ENCODE measurements around the gene DNAH12. TPM values are rescaled to one million over a fixed set of nuclear protein-coding genes. Genes with fewer than 3 reads are reported as not detected.

Gene DNAH12
- total and polyA plus RNA-seq, 2 of the 4 experiments (the other 2 are of a cell fraction), result under 0.01 to 0.02 TPM

- peaks cover 43% of the 10 kb centered on the region for H3K36me3 ChIP-seq (ENCODE audit: control insufficient read depth, insufficient read depth, low read length)
- H3K27me3 ChIP-seq (ENCODE audit: control insufficient read depth, insufficient read depth, low read length), result no peaks in the 10 kb centered on the region
- in situ Hi-C loops (cut with MboI; ENCODE audit: low sequenced_read_pairs), result loop anchor here (25.0 kb wide), 1 partner anchor 408 kb away; the partner anchor contains the start of gene IL17RD
- POLR2A ChIA-PET (ENCODE audit: unreplicated experiment), result interaction anchor here (0.6 kb wide), 1 partner anchor 300 kb away, joined by 13 read pairs; no protein-coding TSS in a partner anchor
- ATAC-seq (ENCODE audit: low read depth) (no peak), DNase-seq (no peak)
- peaks cover 7 to 49% of the 10 kb centered on the region in 2 experiments; a peak in 3 of 4 replicates for H3K79me1 ChIP-seq (ENCODE audit: low read depth in 1 of 2, low read length in 2 of 2)
- H3K18ac ChIP-seq (ENCODE audit: low read depth, low read length), result no peak overlapping the region
- H3K56ac ChIP-seq (ENCODE audit: extremely low read depth, insufficient read depth, low read length), result no peak overlapping the region
- H2AFZ ChIP-seq (replicated peaks; ENCODE audit: low read length, poor library complexity), result no peak overlapping the region
- no peak overlapping the region for H2BK15ac ChIP-seq (ENCODE audit: low read depth, low read length)
- no peaks in the 10 kb centered on the region for H3K9me3 ChIP-seq (ENCODE audit: control insufficient read depth, insufficient read depth, low read length)
- H3K9me1 ChIP-seq (ENCODE audit: insufficient read depth, low read length), result 0 out of 2 replicates have a peak, but pooled peaks cover 3% of the 10 kb centered on the region
- CTCF ChIA-PET, result interaction anchor here (0.7 kb wide), 1 partner anchor 337 kb away, joined by 4 read pairs; no protein-coding TSS in a partner anchor
- no peak overlapping the region for H4K8ac ChIP-seq (ENCODE audit: low read depth in 2 of 2, low read length in 2 of 2)
- dilution Hi-C loops (cut with HindIII; ENCODE audit: low sequenced_read_pairs, unreplicated experiment), result no loop called here
- no peak overlapping the region for H3K4ac ChIP-seq (ENCODE audit: low read depth, low read length)
- H2BK5ac ChIP-seq (ENCODE audit: low read depth, low read length, poor library complexity, severe bottlenecking), result no peak overlapping the region
- no TSS peak for BruUV-seq (replicated peaks)
- H3K27ac ChIP-seq (ENCODE audit: insufficient read depth, low read length), result no peak overlapping the region
- no peak overlapping the region for H3K9ac ChIP-seq (ENCODE audit: low read depth, low read length)
- no peak overlapping the region for H3K23ac ChIP-seq (ENCODE audit: low read depth, low read length)
- no peak overlapping the region for H2AK5ac ChIP-seq (ENCODE audit: low read depth, low read length)
- H4K20me1 ChIP-seq (ENCODE audit: insufficient read depth, low read length), result peaks cover 51% of the 10 kb centered on the region
- TF ChIP-seq POLR2A (IDR thresholded peaks at IDR 0.05; ENCODE audit: low read depth, low read length), result no peak
- TF ChIP-seq BHLHE40 (IDR thresholded peaks at IDR 0.05; ENCODE audit: low read depth, low read length), result no peak
- no peak for TF ChIP-seq CEBPB (IDR thresholded peaks at IDR 0.05; ENCODE audit: low read depth, low read length)
- no peak for TF ChIP-seq RAD21 (IDR thresholded peaks at IDR 0.05; ENCODE audit: low read length)
- no peak for TF ChIP-seq MAZ (IDR thresholded peaks at IDR 0.05; ENCODE audit: borderline replicate concordance, low read depth, low read length)
- no peak for TF ChIP-seq SMC3 (IDR thresholded peaks at IDR 0.05; ENCODE audit: low read depth, low read length)
- no peak for TF ChIP-seq RFX5 (IDR thresholded peaks at IDR 0.05; ENCODE audit: low read depth, low read length)
- no peak for TF ChIP-seq CHD1 (IDR thresholded peaks at IDR 0.05; ENCODE audit: low read depth, low read length)
- no peak overlapping the region for H3K14ac ChIP-seq (replicated peaks; ENCODE audit: low read depth, low read length)
- H2BK120ac ChIP-seq (ENCODE audit: low read depth, low read length), result no peak overlapping the region
- H3K4me3 ChIP-seq (ENCODE audit: insufficient read depth, low read depth, low read length), result no peak overlapping the region
- H3K4me2 ChIP-seq (ENCODE audit: low read depth, low read length), result no peak overlapping the region
- H3K4me1 ChIP-seq (ENCODE audit: control insufficient read depth, insufficient read depth, low read length), result no peaks in the 10 kb centered on the region
- no peak overlapping the region for H2AK9ac ChIP-seq (replicated peaks; ENCODE audit: low read depth, low read length, poor library complexity)
- H4K91ac ChIP-seq (ENCODE audit: insufficient read depth, low read depth, low read length), result no peak overlapping the region
- no peak overlapping the region for H2BK20ac ChIP-seq (ENCODE audit: low read depth, low read length)
- intact Hi-C loops (cut with micrococcal nuclease), result no loop called here
- no CpG with 5 or more reads among the region's 6 CpGs for WGBS, 2 experiments (ENCODE audit: extremely low coverage in 2 of 2, insufficient read length in 1 of 2)
- H4K5ac ChIP-seq (ENCODE audit: low read depth, low read length), result no peak overlapping the region
Measured at GRCh38 chr3:57569859-57570450, 25.8 kb upstream of the DNAH12 start.

Data from IMR-90 (cell line).